GM18951 (cell line): Measurements from ENCODE around the gene TERC.

ENCODE experiments used
- POLR2A ChIP-seq: IDR thresholded peaks from 4 replicates; pipeline ENCODE4 v1.6.1; 2011; ENCODE audit warnings: mild to moderate bottlenecking; ENCODE audit not compliant: insufficient read length, insufficient read depth; ENCODE audit errors: extremely low read depth
- in situ Hi-C: fragments of 300-500 bp; cut with MboI; formaldehyde crosslinking; loops from one replicate; pipeline ENCODE4 v1.12.0; 2022; ENCODE audit warnings: low sequenced_read_pairs, mixed read lengths, inconsistent platforms; ENCODE audit not compliant: unreplicated experiment

TERC gene

DNA sequence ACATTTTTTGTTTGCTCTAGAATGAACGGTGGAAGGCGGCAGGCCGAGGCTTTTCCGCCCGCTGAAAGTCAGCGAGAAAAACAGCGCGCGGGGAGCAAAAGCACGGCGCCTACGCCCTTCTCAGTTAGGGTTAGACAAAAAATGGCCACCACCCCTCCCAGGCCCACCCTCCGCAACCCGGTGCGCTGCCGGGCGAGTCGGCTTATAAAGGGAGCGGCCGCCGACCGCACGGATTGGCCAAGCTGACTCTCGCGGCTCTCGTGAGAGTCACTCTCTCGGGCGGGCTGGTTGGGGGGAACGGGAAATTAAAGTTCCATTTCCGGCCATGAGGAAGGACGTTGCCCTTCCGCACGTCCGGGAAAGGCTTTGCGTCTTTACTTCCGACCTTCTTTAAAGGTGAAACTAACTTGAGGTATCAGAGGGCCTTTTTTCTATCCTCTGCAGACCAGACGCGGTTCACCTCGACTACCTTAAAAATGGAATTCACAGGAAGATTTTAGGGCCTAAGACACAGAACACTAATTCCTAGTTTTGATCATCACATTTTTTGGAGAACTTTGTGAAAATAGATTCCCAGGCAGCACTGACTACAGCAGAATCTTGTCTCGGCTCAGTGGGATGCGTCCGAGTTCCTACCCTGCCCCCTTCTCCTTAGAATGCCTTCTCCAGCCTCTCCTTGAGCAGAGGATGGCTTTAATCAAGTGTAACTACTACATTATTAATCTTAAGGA lies at the start of gene TERC:
TSS of gene TERC (minus strand) at position 179 of the 731 bp plus-strand sequence.
- in situ Hi-C loops: no loop called here
- TF ChIP-seq POLR2A: peak; percentile 87

DNA sequence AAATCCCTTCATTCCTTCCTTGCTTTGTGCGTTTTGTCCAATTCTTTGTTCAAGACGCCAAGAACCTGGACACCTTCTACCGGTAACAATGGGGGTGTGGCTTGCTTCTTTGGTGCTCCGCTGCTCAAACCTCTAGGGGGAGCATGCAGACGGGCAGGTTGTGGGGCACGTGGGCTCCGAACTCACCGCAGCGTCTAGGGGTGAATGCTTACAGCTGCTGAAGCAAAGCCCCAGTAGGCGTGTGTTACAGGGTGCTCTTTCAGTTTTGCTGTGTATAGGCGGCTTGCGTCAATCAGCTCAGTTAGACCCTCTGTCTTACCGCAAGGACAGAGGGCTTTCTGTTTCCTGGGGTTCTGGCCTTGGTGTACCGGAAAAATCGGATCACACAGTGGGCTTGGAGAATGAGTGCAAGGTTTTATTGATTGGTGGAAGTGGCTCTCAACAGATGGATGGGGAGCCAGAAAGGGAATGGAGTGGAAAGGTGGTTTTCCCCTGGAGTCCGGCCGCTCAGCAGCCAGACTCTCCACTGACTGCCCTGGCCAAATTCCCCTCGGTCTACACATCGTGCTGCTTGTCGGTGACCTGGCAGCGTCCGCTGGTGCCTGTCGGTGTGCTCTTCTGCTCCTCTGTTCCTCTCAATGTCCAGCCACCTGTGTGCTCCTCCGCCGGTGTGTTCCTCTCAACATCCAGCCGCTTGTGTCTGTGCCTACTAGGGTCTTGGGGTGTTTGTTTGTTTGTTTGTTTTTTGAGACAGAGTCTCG lies 49.1 kb upstream of the TERC start:
- peak; percentile 29 for TF ChIP-seq POLR2A
- in situ Hi-C loops: no loop called here

GRCh38 chr3:169813278-169813677 lies 48.4 kb upstream of the TERC start:
- in situ Hi-C loops: no loop called here
- no peak for TF ChIP-seq POLR2A

DNA sequence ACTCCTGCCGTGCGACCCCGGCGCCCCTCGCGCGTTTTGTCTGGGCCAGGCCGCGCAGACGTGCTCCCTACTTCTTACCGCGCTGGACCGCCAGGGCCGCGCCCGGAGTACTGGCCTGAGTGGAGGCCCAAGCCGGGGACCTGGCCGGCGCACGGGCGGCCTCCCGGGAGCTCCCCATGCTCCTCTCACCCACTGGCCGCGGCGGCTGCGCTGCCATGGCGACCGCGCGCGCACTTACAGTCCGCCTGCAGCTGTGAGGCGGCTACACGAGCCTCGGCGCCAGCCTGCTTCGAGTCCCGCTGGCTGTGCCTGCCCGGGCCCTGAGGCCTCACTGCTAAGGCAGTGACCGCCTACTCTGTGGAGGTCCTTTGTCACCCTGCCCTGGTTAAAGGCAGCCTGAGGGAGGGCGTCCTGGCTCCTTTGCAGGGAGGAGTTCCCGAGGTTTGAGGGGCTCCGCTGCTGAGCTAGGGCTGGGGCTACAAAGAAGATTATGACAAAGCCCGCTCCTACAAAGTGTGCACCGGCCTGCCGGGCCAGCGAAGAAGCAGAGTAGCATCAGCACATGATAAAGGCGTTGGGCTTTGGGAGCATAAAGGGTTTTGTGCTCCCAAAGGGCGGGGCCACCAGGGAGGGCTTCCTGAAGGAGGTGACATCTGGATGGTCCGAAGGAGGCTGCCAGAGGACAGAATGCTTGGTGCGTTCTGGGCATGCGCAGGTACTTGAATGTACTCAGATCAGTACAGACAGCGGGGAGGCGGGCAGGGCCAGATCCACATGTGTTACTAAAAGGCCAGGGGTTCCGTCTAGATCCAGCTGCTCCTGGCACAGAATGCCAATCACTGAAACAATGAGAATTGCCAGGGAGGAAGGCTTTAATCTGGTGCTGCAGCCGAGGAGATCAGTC lies 47.7 kb upstream of the TERC start, which contains the start of the genes LRRC34 and LRRIQ4:
TSS of gene LRRC34 (minus strand) at position 573 of the 904 bp plus-strand sequence. CDS start at position 217, 356 bp downstream.
TSS of gene LRRIQ4 (plus strand) at position 539 of the 904 bp plus-strand sequence. CDS start 9,052 bp downstream, outside the sequence.
- in situ Hi-C loops: no loop called here
- TF ChIP-seq POLR2A: no peak

GRCh38 chr3:169811631-169812331 lies 46.9 kb upstream of the TERC start:
- in situ Hi-C loops: no loop called here
- TF ChIP-seq POLR2A: no peak

GRCh38 chr3:169809230-169809795 lies 44.5 kb upstream of the TERC start:
- in situ Hi-C loops: no loop called here
- no peak for TF ChIP-seq POLR2A

DNA sequence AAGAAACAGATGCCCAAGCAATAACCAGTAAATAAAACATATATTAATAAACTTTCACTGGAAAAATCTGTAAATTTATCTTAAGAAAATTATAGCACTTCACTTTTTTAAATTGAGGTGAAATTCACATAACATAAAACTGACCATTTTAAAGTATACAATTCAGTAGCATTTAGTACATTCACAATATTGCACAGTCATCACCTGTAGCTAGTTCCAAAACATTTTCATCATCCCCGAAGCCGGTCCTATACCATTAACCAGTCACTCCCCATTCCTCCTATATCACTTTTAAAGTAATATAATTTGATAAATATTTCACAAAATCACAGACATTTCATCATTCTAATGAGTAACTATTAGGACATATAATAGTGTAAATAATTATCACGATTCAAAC lies 39.8 kb upstream of the TERC start:
- no peak for TF ChIP-seq POLR2A
- in situ Hi-C loops: no loop called here

GRCh38 chr3:169792359-169792758 lies 27.5 kb upstream of the TERC start:
- TF ChIP-seq POLR2A: no peak
- in situ Hi-C loops: no loop called here

- in situ Hi-C loops: no loop called here
- TF ChIP-seq POLR2A: no peak
Observed at GRCh38 chr3:169790687-169791429, 26.0 kb upstream of the TERC start.

DNA sequence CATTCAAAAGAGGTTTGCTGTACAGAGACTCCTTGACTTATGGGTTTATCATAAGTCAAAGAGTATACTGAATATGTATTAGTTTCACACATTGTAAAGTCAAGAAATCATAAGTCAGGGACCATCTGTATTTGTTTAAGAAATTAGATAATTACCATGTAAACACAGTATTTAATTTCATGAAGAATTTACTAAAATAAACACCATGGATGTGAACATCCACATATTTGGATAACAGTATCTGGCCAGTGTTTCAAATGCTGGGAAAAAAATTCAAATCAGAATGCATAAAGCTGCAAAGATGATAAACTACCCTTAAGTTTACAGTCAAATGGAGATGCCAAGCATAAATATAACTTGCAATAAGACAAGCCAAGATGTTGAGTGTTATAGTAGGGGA lies 25.4 kb upstream of the TERC start:
- in situ Hi-C loops: no loop called here
- TF ChIP-seq POLR2A: no peak

GRCh38 chr3:169787791-169788190 lies 22.9 kb upstream of the TERC start:
- no peak for TF ChIP-seq POLR2A
- in situ Hi-C loops: no loop called here
